ENCODE data around the gene CENPV. TPM values are rescaled to one million over a fixed set of nuclear protein-coding genes. Genes with fewer than 3 reads are reported as not detected.
A peak's percentile ranks its signal among the peaks of the same experiment; 100 is the strongest.

CENPV gene
- total RNA-seq, 1 donor from 2014 or later, result 220 TPM

DNA sequence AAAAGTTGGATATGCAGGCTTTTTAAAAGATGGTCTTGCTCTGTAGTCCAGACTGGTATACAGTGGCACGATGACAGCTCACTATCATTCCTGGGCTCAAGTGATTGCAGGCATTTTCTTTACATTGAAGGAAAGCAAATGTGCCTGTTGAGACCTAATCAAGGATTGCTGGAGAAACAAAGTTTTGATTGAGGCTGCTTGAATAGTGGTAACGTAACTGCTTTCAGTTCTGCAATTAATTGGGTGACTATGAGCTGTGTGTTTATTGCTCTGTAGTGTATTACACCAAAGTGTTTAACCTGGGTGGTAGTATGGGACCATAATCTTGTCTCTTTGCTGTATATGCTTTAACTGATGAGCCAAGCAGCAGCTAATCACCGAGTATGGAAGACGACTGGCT lies 29.9 kb upstream of the CENPV start:
- no peak for DNase-seq (ENCODE audit: low spot score)
- Histone ChIP-seq H2AFZ (replicated peaks) (no peak overlapping the region), H3K27me3 (no peaks in the 10 kb centered on the region), H3K4me3 (peak overlapping the region; percentile 89), H3K9me3 (ENCODE audit: low read depth) (no peaks in the 10 kb centered on the region), H3K27ac (no peak overlapping the region), H3K4me2 (peak overlapping the region; percentile 78), H3K79me2 (ENCODE audit: low read depth) (peaks cover 31% of the 10 kb centered on the region), H3K4me1 (peaks cover 21% of the 10 kb centered on the region), H3K36me3 (peaks cover 5% of the 10 kb centered on the region), H3F3A (ENCODE audit: low read depth) (peaks cover 85% of the 10 kb centered on the region), H3K9ac (no peak overlapping the region), H4K20me1 (ENCODE audit: low read depth) (peaks cover 38% of the 10 kb centered on the region)
- Mint-ChIP-seq H3K27me3 (ENCODE audit: insufficient read depth, low read depth) (peaks cover 18% of the 10 kb centered on the region), H3K9me3 (peaks cover 8% of the 10 kb centered on the region), H3K4me3 (peak overlapping the region; percentile 65), H3K36me3 (peaks cover 24% of the 10 kb centered on the region), H3K4me1 (peaks cover 37% of the 10 kb centered on the region), H3K27ac (no peak overlapping the region)
- TF ChIP-seq EZH2phosphoT487 (IDR thresholded peaks at IDR 0.05) (no peak), EZH2 (IDR thresholded peaks at IDR 0.05) (no peak)
- TF ChIP-seq, protein P1, sequence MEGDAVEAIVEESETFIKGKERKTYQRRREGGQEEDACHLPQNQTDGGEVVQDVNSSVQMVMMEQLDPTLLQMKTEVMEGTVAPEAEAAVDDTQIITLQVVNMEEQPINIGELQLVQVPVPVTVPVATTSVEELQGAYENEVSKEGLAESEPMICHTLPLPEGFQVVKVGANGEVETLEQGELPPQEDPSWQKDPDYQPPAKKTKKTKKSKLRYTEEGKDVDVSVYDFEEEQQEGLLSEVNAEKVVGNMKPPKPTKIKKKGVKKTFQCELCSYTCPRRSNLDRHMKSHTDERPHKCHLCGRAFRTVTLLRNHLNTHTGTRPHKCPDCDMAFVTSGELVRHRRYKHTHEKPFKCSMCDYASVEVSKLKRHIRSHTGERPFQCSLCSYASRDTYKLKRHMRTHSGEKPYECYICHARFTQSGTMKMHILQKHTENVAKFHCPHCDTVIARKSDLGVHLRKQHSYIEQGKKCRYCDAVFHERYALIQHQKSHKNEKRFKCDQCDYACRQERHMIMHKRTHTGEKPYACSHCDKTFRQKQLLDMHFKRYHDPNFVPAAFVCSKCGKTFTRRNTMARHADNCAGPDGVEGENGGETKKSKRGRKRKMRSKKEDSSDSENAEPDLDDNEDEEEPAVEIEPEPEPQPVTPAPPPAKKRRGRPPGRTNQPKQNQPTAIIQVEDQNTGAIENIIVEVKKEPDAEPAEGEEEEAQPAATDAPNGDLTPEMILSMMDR (IDR thresholded peaks at IDR 0.05), result no peak

DNA sequence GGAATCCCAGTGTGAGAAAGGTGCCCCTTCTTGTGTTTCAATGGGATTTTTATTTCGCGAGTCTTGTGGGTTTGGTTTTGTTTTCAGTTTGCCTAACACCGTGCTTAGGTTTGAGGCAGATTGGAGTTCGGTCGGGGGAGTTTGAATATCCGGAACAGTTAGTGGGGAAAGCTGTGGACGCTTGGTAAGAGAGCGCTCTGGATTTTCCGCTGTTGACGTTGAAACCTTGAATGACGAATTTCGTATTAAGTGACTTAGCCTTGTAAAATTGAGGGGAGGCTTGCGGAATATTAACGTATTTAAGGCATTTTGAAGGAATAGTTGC lies 28.2 kb upstream of the CENPV start:
- Histone ChIP-seq H3K9me3 (ENCODE audit: low read depth) (no peaks in the 10 kb centered on the region), H2AFZ (replicated peaks) (no peak overlapping the region), H3K79me2 (ENCODE audit: low read depth) (peaks cover 31% of the 10 kb centered on the region), H3K9ac (peak overlapping the region; percentile 71), H3F3A (ENCODE audit: low read depth) (peaks cover 70% of the 10 kb centered on the region), H3K27ac (peak overlapping the region; percentile 98), H3K4me2 (peak overlapping the region; percentile 78), H3K4me3 (peak overlapping the region; percentile 89), H3K27me3 (no peaks in the 10 kb centered on the region), H3K36me3 (peaks cover 5% of the 10 kb centered on the region), H4K20me1 (ENCODE audit: low read depth) (peaks cover 38% of the 10 kb centered on the region), H3K4me1 (peaks cover 21% of the 10 kb centered on the region)
- H3K9me3 Mint-ChIP-seq, result peaks cover 8% of the 10 kb centered on the region
- no peak for TF ChIP-seq EZH2 (IDR thresholded peaks at IDR 0.05)
- TF ChIP-seq, protein P1 (IDR thresholded peaks at IDR 0.05), result no peak
- DNase-seq (ENCODE audit: low spot score), result no peak
- H3K27me3 Mint-ChIP-seq (ENCODE audit: insufficient read depth, low read depth), result peaks cover 12% of the 10 kb centered on the region
- peaks cover 24% of the 10 kb centered on the region for H3K36me3 Mint-ChIP-seq
- H3K27ac Mint-ChIP-seq, result peak overlapping the region; percentile 100
- H3K4me1 Mint-ChIP-seq, result peaks cover 32% of the 10 kb centered on the region
- H3K4me3 Mint-ChIP-seq, result peak overlapping the region; percentile 97

DNA sequence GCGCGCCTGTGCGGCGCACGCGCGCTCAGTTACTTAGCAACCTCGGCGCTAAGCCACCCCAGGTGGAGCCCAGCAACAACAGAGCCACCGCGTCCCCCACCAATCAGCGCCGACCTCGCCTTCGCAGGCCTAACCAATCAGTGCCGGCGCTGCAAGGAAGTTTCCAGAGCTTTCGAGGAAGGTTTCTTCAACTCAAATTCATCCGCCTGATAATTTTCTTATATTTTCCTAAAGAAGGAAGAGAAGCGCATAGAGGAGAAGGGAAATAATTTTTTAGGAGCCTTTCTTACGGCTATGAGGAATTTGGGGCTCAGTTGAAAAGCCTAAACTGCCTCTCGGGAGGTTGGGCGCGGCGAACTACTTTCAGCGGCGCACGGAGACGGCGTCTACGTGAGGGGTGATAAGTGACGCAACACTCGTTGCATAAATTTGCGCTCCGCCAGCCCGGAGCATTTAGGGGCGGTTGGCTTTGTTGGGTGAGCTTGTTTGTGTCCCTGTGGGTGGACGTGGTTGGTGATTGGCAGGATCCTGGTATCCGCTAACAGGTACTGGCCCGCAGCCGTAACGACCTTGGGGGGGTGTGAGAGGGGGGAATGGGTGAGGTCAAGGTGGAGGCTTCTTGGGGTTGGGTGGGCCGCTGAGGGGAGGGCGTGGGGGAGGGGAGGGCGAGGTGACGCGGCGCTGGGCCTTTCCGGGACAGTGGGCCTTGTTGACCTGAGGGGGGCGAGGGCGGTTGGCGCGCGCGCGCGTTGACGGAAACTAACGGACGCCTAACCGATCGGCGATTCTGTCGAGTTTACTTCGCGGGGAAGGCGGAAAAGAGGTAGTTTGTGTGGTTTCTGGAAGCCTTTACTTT lies 27.6 kb upstream of the CENPV start, which contains the start of gene UBB:
Gene UBB (plus strand): TSS at position 452 of the 856 bp plus-strand sequence. CDS start 817 bp downstream, outside the sequence.
- TF ChIP-seq EZH2 (IDR thresholded peaks at IDR 0.05), result no peak
- TF ChIP-seq, protein P1 (IDR thresholded peaks at IDR 0.05), result peak; percentile 34
- no peak for TF ChIP-seq EZH2phosphoT487 (IDR thresholded peaks at IDR 0.05)
- Histone ChIP-seq H3K4me2 (peak within 1 kb of the TSS; percentile 78), H3K27me3 (no peaks in the 10 kb centered on the region), H2AFZ (replicated peaks) (peak within 1 kb of the TSS; percentile 99), H3K4me3 (peak within 1 kb of the TSS; percentile 89), H3K9ac (peak within 1 kb of the TSS; percentile 71), H3K4me1 (peaks cover 21% of the 10 kb centered on the region), H3K79me2 (ENCODE audit: low read depth) (peaks cover 31% of the 10 kb centered on the region), H3K36me3 (peaks cover 5% of the 10 kb centered on the region), H4K20me1 (ENCODE audit: low read depth) (peaks cover 38% of the 10 kb centered on the region), H3F3A (ENCODE audit: low read depth) (peaks cover 64% of the 10 kb centered on the region), H3K9me3 (ENCODE audit: low read depth) (no peaks in the 10 kb centered on the region), H3K27ac (peak within 1 kb of the TSS; percentile 98)
- H3K4me1 Mint-ChIP-seq, result peaks cover 32% of the 10 kb centered on the region
- DNase-seq (ENCODE audit: low spot score), result peak; percentile 99
- H3K27ac Mint-ChIP-seq, result peak within 1 kb of the TSS; percentile 100
- peaks cover 8% of the 10 kb centered on the region for H3K9me3 Mint-ChIP-seq
- H3K27me3 Mint-ChIP-seq (ENCODE audit: insufficient read depth, low read depth), result peaks cover 9% of the 10 kb centered on the region
- peak within 1 kb of the TSS; percentile 97 for H3K4me3 Mint-ChIP-seq
- H3K36me3 Mint-ChIP-seq, result peaks cover 24% of the 10 kb centered on the region

All from neural progenitor cell (in vitro differentiated cells).